CD14-positive monocyte (primary cell): ENCODE results near the gene POMGNT2. TPM values are rescaled to one million over a fixed set of nuclear protein-coding genes. Genes with fewer than 3 reads are reported as not detected.

Experiments
- DNase-seq, 3 donors: peaks; one replicate each; pipeline ENCODE4 v3.0.0-alpha.2; 2011 to 2022
- H2AFZ ChIP-seq: 2 replicates; pipeline ENCODE4 v1.6.0; 2012; ENCODE audit warnings: mild to moderate bottlenecking, low read depth, low read length, inconsistent platforms; ENCODE audit not compliant: insufficient read depth, poor library complexity, severe bottlenecking
- H3K27ac ChIP-seq, 2 donors: 1 replicate in 1 of 2; 2 replicates in 1 of 2; pipeline ENCODE4 v1.5.1; 2012 to 2013; ENCODE audit warnings: low read length in 2 of 2, control low read depth in 1 of 2, inconsistent platforms in 1 of 2, low read depth in 1 of 2, mild to moderate bottlenecking in 1 of 2
- H3K27me3 ChIP-seq, 2 donors: one replicate each; pipeline versions ENCODE4 v1.6.0 to v1.6.1; 2011 to 2013; ENCODE audit warnings: low read length in 2 of 2; ENCODE audit not compliant: control insufficient read depth in 2 of 2, insufficient read depth in 2 of 2
- H3K36me3 ChIP-seq, 2 donors: replicated peaks in 1 of 2; 1 replicate in 1 of 2; 2 replicates in 1 of 2; pipeline versions ENCODE4 v1.5.1 to v1.6.1; 2012 to 2013; ENCODE audit warnings: low read length in 2 of 2, control low read depth in 1 of 2, inconsistent platforms in 1 of 2, mild to moderate bottlenecking in 1 of 2; ENCODE audit not compliant: insufficient read depth in 2 of 2, control insufficient read depth in 1 of 2
- H3K4me1 ChIP-seq, 2 donors: 1 replicate in 1 of 2; 2 replicates in 1 of 2; pipeline versions ENCODE4 v1.5.1 to v1.6.1; 2012 to 2013; ENCODE audit warnings: low read length in 2 of 2, control low read depth in 1 of 2, inconsistent platforms in 1 of 2, mild to moderate bottlenecking in 1 of 2, moderate library complexity in 1 of 2; ENCODE audit not compliant: insufficient read depth in 2 of 2, control insufficient read depth in 1 of 2
- H3K4me2 ChIP-seq: replicated peaks from 2 replicates; pipeline ENCODE3; 2012; ENCODE audit warnings: low read length, moderate library complexity, mild to moderate bottlenecking; ENCODE audit not compliant: poor library complexity, severe bottlenecking; ENCODE audit errors: extremely low read depth
- H3K4me3 ChIP-seq, 3 experiments: fragments of 200-600 bp in 1 of 3; sonication (generic) in 1 of 3; replicated peaks in 1 of 3; 1 replicate in 2 of 3; 2 replicates in 1 of 3; pipeline ENCODE4 v1.5.1; 2011 to 2013; ENCODE audit warnings: low read length in 3 of 3, mild to moderate bottlenecking in 3 of 3, control low read depth in 2 of 3, low read depth in 2 of 3, inconsistent platforms in 1 of 3, moderate library complexity in 1 of 3
- H3K79me2 ChIP-seq: 2 replicates; pipeline ENCODE4 v1.6.0; 2012; ENCODE audit warnings: mild to moderate bottlenecking, control low read depth, inconsistent platforms, low read length, moderate library complexity; ENCODE audit not compliant: insufficient read depth
- H3K9ac ChIP-seq: 2 replicates; pipeline ENCODE4 v1.6.0; 2017; ENCODE audit warnings: low read length, mild to moderate bottlenecking; ENCODE audit not compliant: insufficient read depth, poor library complexity, severe bottlenecking
- H3K9me3 ChIP-seq, 2 donors: replicated peaks in 1 of 2; 1 replicate in 1 of 2; 2 replicates in 1 of 2; pipeline versions ENCODE4 v1.5.1 to v1.6.1; 2012 to 2013; ENCODE audit warnings: low read length in 2 of 2, control low read depth in 1 of 2; ENCODE audit not compliant: control insufficient read depth in 1 of 2, insufficient read depth in 1 of 2
- H4K20me1 ChIP-seq: 2 replicates; pipeline ENCODE4 v1.6.0; 2012; ENCODE audit warnings: mild to moderate bottlenecking, low read length, control low read depth, moderate library complexity; ENCODE audit not compliant: insufficient read depth
- H3K27ac Mint-ChIP-seq, 7 donors: one replicate each; pipeline ENCODE4 v1.8.0; 2020; ENCODE audit warnings: mild to moderate bottlenecking in 7 of 7, mixed read lengths in 7 of 7, moderate library complexity in 6 of 7, inconsistent platforms in 2 of 7
- H3K27me3 Mint-ChIP-seq, 3 donors: one replicate each; pipeline ENCODE4 v1.8.0; 2021 to 2022; ENCODE audit warnings: low read depth in 3 of 3, mild to moderate bottlenecking in 3 of 3, mixed read lengths in 3 of 3, moderate library complexity in 3 of 3, inconsistent platforms in 1 of 3
- H3K36me3 Mint-ChIP-seq, 2 donors: one replicate each; pipeline ENCODE4 v1.8.0; 2020; ENCODE audit warnings: mixed read lengths in 2 of 2, inconsistent platforms in 1 of 2, mild to moderate bottlenecking in 1 of 2
- H3K4me1 Mint-ChIP-seq: one replicate; pipeline ENCODE4 v1.8.0; 2020; ENCODE audit warnings: mild to moderate bottlenecking, mixed read lengths
- H3K4me3 Mint-ChIP-seq, 2 donors: one replicate each; pipeline ENCODE4 v1.8.0; 2020; ENCODE audit warnings: mild to moderate bottlenecking in 2 of 2, mixed read lengths in 2 of 2, moderate library complexity in 1 of 2
- H3K9me3 Mint-ChIP-seq, 7 donors: one replicate each; pipeline ENCODE4 v1.8.0; 2020 to 2022; ENCODE audit warnings: mixed read lengths in 7 of 7, mild to moderate bottlenecking in 6 of 7, moderate library complexity in 6 of 7, inconsistent platforms in 2 of 7
- WGBS: methylation state at CpG from one replicate; pipeline ENCODE4 v1.1.5; 2013; ENCODE audit warnings: missing lambda C conversion rate; ENCODE audit not compliant: insufficient coverage; 5-methylcytosine and 5-hydroxymethylcytosine counted together
- intact Hi-C, 2 donors: fragments of 100-400 bp; cut with micrococcal nuclease; formaldehyde crosslinking; loops; one replicate each; pipeline versions ENCODE4 v1.15.0 to v1.15.1; 2023
- polyA plus RNA-seq, 3 donors: library from polyadenylated mRNA; depleted of rRNA in 1 of 3; unstranded in 2 of 3; stranded (reverse) in 1 of 3; fragments of 300-500 nt in 2 of 3; fragments of >200 nt in 1 of 3; fragmentation: Illumina TruSeq in 2 of 3; gene quantifications; 1 replicate in 2 of 3; 2 replicates in 1 of 3; pipeline ENCODE4 v1.2.3, GENCODE V29; 2012 to 2021
- TF ChIP-seq, protein P1 (sequence below): fragments of 200-600 bp; IDR thresholded peaks from one replicate; pipeline ENCODE4 v1.8.0; 2022; ENCODE audit warnings: antibody characterized with exemption, mild to moderate bottlenecking

The POMGNT2 gene
- polyA plus RNA-seq, 3 donors = 4.3 to 5.1 (median 4.4) TPM

DNA sequence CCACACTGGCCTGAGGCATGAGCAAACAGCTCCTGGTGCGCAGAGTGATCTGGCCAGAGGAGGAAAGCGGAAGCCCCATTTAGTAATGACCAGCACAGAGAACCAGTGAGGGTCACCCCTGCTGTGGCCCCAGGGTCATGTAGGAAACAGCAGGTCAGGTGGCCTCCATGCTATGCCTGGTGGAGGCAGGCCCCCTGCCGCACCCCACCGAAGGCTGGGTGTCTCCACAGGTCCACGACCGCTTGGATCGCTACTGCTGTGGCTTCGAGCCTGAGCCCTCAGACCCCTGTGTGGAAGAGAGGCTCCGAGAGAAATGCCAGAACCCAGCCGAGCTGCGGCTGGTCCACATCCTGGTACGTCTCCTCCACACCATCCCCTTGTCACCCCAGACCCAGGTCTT, 52.6 kb downstream of the POMGNT2 start:
- Histone ChIP-seq H3K9ac (no peak overlapping the region), H3K79me2 (no peaks in the 10 kb centered on the region), H3K36me3 (no peaks in the 10 kb centered on the region), H4K20me1 (no peaks in the 10 kb centered on the region), H2AFZ (no peak overlapping the region), H3K27ac (no peak overlapping the region), H3K27me3 (no peaks in the 10 kb centered on the region), H3K4me3 (no peak overlapping the region), H3K4me2 (no peak overlapping the region), H3K4me1 (no peaks in the 10 kb centered on the region), H3K9me3 (peaks cover 16 to 20% of the 10 kb centered on the region in 2 donors)
- Mint-ChIP-seq H3K27me3 (peaks cover 0 to 5% (median 4%) of the 10 kb centered on the region in 3 donors), H3K9me3 (peaks cover 15 to 43% (median 32%) of the 10 kb centered on the region in 7 donors), H3K4me1 (no peaks in the 10 kb centered on the region), H3K4me3 (no peak overlapping the region), H3K27ac (no peak overlapping the region), H3K36me3 (no peaks in the 10 kb centered on the region)
- intact Hi-C loops = no loop called here
- 98% methylated on average over 11 of the region's 12 CpGs for WGBS
- DNase-seq = no peak
- TF ChIP-seq, protein P1, sequence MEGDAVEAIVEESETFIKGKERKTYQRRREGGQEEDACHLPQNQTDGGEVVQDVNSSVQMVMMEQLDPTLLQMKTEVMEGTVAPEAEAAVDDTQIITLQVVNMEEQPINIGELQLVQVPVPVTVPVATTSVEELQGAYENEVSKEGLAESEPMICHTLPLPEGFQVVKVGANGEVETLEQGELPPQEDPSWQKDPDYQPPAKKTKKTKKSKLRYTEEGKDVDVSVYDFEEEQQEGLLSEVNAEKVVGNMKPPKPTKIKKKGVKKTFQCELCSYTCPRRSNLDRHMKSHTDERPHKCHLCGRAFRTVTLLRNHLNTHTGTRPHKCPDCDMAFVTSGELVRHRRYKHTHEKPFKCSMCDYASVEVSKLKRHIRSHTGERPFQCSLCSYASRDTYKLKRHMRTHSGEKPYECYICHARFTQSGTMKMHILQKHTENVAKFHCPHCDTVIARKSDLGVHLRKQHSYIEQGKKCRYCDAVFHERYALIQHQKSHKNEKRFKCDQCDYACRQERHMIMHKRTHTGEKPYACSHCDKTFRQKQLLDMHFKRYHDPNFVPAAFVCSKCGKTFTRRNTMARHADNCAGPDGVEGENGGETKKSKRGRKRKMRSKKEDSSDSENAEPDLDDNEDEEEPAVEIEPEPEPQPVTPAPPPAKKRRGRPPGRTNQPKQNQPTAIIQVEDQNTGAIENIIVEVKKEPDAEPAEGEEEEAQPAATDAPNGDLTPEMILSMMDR = no peak

DNA sequence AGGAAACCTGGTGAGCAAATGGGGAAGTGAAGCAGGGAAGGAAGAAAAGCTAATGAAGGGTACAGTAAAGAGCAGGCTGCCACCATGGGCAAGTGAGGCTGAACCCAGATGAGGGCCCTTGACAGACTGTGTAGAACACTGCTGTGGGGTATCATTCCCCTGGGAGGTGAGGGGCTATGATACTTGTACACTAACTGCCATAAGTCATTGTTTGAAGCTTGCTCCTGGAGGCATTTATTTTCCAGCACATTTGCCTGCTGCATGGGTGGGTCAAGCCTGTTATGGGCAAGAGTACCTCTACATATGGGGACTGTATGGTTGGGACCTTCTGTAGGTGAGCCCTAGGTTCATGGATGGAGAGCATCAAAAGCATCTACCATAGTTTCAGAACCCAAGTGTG, 57.4 kb downstream of the POMGNT2 start:
- Mint-ChIP-seq H3K9me3 (peaks cover 31 to 77% (median 57%) of the 10 kb centered on the region in 7 donors), H3K27me3 (peaks cover 1 to 5% (median 3%) of the 10 kb centered on the region in 3 donors), H3K36me3 (no peaks in the 10 kb centered on the region), H3K27ac (no peak overlapping the region), H3K4me1 (no peaks in the 10 kb centered on the region), H3K4me3 (no peak overlapping the region)
- TF ChIP-seq, protein P1 = no peak
- no peaks in the 10 kb centered on the region for H3K4me1 ChIP-seq
- H4K20me1 ChIP-seq = no peaks in the 10 kb centered on the region
- H3K4me3 ChIP-seq = no peak overlapping the region
- H3K27me3 ChIP-seq = no peaks in the 10 kb centered on the region
- no peak overlapping the region for H3K9ac ChIP-seq
- H3K36me3 ChIP-seq = no peaks in the 10 kb centered on the region
- H3K79me2 ChIP-seq = no peaks in the 10 kb centered on the region
- no peak overlapping the region for H2AFZ ChIP-seq
- intact Hi-C loops = no loop called here
- no peak overlapping the region for H3K4me2 ChIP-seq
- peaks cover 36 to 53% of the 10 kb centered on the region in 2 donors for H3K9me3 ChIP-seq
- no peak overlapping the region for H3K27ac ChIP-seq
- DNase-seq = no peak
